ENCODE measurements around the gene SETD7.

The SETD7 gene

DNA sequence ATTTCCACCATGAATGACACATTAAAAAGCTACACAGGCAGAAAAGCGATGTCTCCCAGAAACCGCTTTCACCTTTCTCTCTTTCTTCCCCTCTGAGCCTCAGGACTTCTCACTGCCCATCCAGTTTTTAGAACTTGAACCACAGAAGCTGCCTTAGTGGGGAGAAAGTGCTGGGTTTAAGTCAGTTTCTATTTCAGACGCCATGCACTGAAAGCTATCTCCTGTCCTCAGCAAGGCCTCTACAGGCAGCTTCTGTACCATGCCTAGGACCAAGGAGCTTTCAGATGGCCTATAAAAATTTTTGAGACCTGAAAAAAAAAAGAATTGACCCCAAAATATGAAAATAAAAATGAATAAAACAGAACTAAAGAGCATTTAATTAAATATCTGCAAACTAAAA is 67.6 kb downstream of the SETD7 start:
- no peak for ATAC-seq

GRCh38 chr4:139484783-139485311 is 71.2 kb downstream of the SETD7 start:
- TF ChIP-seq ARNTL (CRISPR knock-in tag; IDR thresholded peaks at IDR 0.05; ENCODE audit: borderline replicate concordance, low read depth) (no peak), ESRRG (CRISPR knock-in tag; IDR thresholded peaks at IDR 0.05) (no peak), ZC3H10 (CRISPR knock-in tag; IDR thresholded peaks at IDR 0.05) (no peak), TOX (CRISPR knock-in tag; IDR thresholded peaks at IDR 0.05; ENCODE audit: borderline replicate concordance) (no peak), OSR1 (CRISPR knock-in tag; IDR thresholded peaks at IDR 0.05) (no peak), RARB (CRISPR knock-in tag; IDR thresholded peaks at IDR 0.05) (no peak), ZNF70 (CRISPR knock-in tag; IDR thresholded peaks at IDR 0.05) (no peak), TCF4 (CRISPR knock-in tag; IDR thresholded peaks at IDR 0.05; ENCODE audit: borderline replicate concordance) (no peak), ZNF8 (CRISPR knock-in tag; IDR thresholded peaks at IDR 0.05) (no peak), ISL1 (CRISPR knock-in tag; IDR thresholded peaks at IDR 0.05) (no peak), PATZ1 (CRISPR knock-in tag; IDR thresholded peaks at IDR 0.05; ENCODE audit: borderline replicate concordance) (no peak), ZNF565 (CRISPR knock-in tag; conservative IDR thresholded peaks at IDR 0.05; ENCODE audit: low read depth) (no peak), BACH2 (CRISPR knock-in tag; IDR thresholded peaks at IDR 0.05; ENCODE audit: borderline replicate concordance) (no peak), ZFP3 (CRISPR knock-in tag; IDR thresholded peaks at IDR 0.05) (no peak), ZFP30 (CRISPR knock-in tag; IDR thresholded peaks at IDR 0.05) (no peak), CSDC2 (CRISPR knock-in tag; IDR thresholded peaks at IDR 0.05) (no peak)
- TF ChIP-seq, protein P1, sequence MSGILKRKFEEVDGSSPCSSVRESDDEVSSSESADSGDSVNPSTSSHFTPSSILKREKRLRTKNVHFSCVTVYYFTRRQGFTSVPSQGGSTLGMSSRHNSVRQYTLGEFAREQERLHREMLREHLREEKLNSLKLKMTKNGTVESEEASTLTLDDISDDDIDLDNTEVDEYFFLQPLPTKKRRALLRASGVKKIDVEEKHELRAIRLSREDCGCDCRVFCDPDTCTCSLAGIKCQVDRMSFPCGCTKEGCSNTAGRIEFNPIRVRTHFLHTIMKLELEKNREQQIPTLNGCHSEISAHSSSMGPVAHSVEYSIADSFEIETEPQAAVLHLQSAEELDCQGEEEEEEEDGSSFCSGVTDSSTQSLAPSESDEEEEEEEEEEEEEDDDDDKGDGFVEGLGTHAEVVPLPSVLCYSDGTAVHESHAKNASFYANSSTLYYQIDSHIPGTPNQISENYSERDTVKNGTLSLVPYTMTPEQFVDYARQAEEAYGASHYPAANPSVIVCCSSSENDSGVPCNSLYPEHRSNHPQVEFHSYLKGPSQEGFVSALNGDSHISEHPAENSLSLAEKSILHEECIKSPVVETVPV (CRISPR knock-in tag; IDR thresholded peaks at IDR 0.05): no peak
- TF ChIP-seq, protein P2, sequence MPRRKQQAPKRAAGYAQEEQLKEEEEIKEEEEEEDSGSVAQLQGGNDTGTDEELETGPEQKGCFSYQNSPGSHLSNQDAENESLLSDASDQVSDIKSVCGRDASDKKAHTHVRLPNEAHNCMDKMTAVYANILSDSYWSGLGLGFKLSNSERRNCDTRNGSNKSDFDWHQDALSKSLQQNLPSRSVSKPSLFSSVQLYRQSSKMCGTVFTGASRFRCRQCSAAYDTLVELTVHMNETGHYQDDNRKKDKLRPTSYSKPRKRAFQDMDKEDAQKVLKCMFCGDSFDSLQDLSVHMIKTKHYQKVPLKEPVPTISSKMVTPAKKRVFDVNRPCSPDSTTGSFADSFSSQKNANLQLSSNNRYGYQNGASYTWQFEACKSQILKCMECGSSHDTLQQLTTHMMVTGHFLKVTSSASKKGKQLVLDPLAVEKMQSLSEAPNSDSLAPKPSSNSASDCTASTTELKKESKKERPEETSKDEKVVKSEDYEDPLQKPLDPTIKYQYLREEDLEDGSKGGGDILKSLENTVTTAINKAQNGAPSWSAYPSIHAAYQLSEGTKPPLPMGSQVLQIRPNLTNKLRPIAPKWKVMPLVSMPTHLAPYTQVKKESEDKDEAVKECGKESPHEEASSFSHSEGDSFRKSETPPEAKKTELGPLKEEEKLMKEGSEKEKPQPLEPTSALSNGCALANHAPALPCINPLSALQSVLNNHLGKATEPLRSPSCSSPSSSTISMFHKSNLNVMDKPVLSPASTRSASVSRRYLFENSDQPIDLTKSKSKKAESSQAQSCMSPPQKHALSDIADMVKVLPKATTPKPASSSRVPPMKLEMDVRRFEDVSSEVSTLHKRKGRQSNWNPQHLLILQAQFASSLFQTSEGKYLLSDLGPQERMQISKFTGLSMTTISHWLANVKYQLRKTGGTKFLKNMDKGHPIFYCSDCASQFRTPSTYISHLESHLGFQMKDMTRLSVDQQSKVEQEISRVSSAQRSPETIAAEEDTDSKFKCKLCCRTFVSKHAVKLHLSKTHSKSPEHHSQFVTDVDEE (CRISPR knock-in tag; IDR thresholded peaks at IDR 0.05): no peak
- ATAC-seq: no peak

More for the DNA sequence above, 67.6 kb downstream of the SETD7 start:
- no peak for TF ChIP-seq RARB (CRISPR knock-in tag; IDR thresholded peaks at IDR 0.05)
- TF ChIP-seq, protein P3, sequence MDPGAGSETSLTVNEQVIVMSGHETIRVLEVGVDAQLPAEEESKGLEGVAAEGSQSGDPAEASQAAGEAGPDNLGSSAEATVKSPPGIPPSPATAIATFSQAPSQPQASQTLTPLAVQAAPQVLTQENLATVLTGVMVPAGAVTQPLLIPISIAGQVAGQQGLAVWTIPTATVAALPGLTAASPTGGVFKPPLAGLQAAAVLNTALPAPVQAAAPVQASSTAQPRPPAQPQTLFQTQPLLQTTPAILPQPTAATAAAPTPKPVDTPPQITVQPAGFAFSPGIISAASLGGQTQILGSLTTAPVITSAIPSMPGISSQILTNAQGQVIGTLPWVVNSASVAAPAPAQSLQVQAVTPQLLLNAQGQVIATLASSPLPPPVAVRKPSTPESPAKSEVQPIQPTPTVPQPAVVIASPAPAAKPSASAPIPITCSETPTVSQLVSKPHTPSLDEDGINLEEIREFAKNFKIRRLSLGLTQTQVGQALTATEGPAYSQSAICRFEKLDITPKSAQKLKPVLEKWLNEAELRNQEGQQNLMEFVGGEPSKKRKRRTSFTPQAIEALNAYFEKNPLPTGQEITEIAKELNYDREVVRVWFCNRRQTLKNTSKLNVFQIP (CRISPR knock-in tag; IDR thresholded peaks at IDR 0.05; ENCODE audit: borderline replicate concordance, low read depth): no peak
- no peak for TF ChIP-seq ZFP3 (CRISPR knock-in tag; IDR thresholded peaks at IDR 0.05)
- TF ChIP-seq ZNF70 (CRISPR knock-in tag; IDR thresholded peaks at IDR 0.05): no peak
- no peak for TF ChIP-seq ZFP30 (CRISPR knock-in tag; IDR thresholded peaks at IDR 0.05)
- TF ChIP-seq PATZ1 (CRISPR knock-in tag; IDR thresholded peaks at IDR 0.05; ENCODE audit: borderline replicate concordance): no peak
- TF ChIP-seq BACH2 (CRISPR knock-in tag; IDR thresholded peaks at IDR 0.05; ENCODE audit: borderline replicate concordance): no peak
- TF ChIP-seq ZNF8 (CRISPR knock-in tag; IDR thresholded peaks at IDR 0.05): no peak

GRCh38 chr4:139483000-139483399 is 73.0 kb downstream of the SETD7 start:
- no peak for ATAC-seq
- no peak for TF ChIP-seq ZFP3 (CRISPR knock-in tag; IDR thresholded peaks at IDR 0.05)
- TF ChIP-seq ZFP30 (CRISPR knock-in tag; IDR thresholded peaks at IDR 0.05): no peak
- TF ChIP-seq CREB5 (CRISPR knock-in tag; IDR thresholded peaks at IDR 0.05; ENCODE audit: low read depth): no peak
- TF ChIP-seq, protein P1 (CRISPR knock-in tag; IDR thresholded peaks at IDR 0.05): no peak
- no peak for TF ChIP-seq ISL1 (CRISPR knock-in tag; IDR thresholded peaks at IDR 0.05)
- TF ChIP-seq ZC3H10 (CRISPR knock-in tag; IDR thresholded peaks at IDR 0.05): no peak
- TF ChIP-seq, protein P3 (CRISPR knock-in tag; IDR thresholded peaks at IDR 0.05; ENCODE audit: borderline replicate concordance, low read depth): no peak
- no peak for TF ChIP-seq OSR1 (CRISPR knock-in tag; IDR thresholded peaks at IDR 0.05)
- TF ChIP-seq TOX (CRISPR knock-in tag; IDR thresholded peaks at IDR 0.05; ENCODE audit: borderline replicate concordance): no peak
- no peak for TF ChIP-seq CSDC2 (CRISPR knock-in tag; IDR thresholded peaks at IDR 0.05)
